BJ (cell line): ENCODE results near the gene RBBP8NL. TPM values are rescaled to one million over a fixed set of nuclear protein-coding genes. Genes with fewer than 3 reads are reported as not detected.

ENCODE experiments used
- CTCF ChIA-PET: fragments of 350-600 bp; formaldehyde crosslinking; extraction: SDS; loops from one replicate; lab custom pipeline; 2021; ENCODE audit warnings: antibody characterized with exemption, inconsistent platforms; lab: Yijun Ruan, JAX
- POLR2A ChIA-PET: fragments of 300-600 bp; sonication (Branson Sonifier 250); formaldehyde crosslinking; extraction: SDS; loops from one replicate; lab custom pipeline; 2021; ENCODE audit warnings: antibody characterized with exemption; lab: Charles Lee
- DNase-seq: peaks from one replicate; pipeline ENCODE4 v3.0.0-alpha.2; 2011; ENCODE audit warnings: low read depth
- H3K27me3 ChIP-seq: 2 replicates; pipeline ENCODE4 v1.6.0; 2011; ENCODE audit warnings: low read length; ENCODE audit not compliant: control insufficient read depth, insufficient read depth
- H3K36me3 ChIP-seq: 2 replicates; pipeline ENCODE4 v1.5.1; 2011; ENCODE audit warnings: low read length; ENCODE audit not compliant: control insufficient read depth, insufficient read depth
- H3K4me3 ChIP-seq: 2 replicates; pipeline ENCODE4 v1.5.1; 2011; ENCODE audit warnings: low read depth, mild to moderate bottlenecking, control low read depth, low read length
- CTCF ChIP-seq: IDR thresholded peaks from 2 replicates; pipeline ENCODE4 v1.5.1; 2011; ENCODE audit warnings: low read depth, mild to moderate bottlenecking, control low read depth, inconsistent platforms, low read length, moderate library complexity; ENCODE audit not compliant: insufficient read depth
- polyA plus RNA-seq: library from polyadenylated mRNA; depleted of rRNA; stranded (reverse); fragments of >200 nt; gene quantifications from 2 replicates; pipeline ENCODE4 v1.2.3, GENCODE V29; 2011

RBBP8NL gene
- polyA plus RNA-seq, 1 experiment, result not detected

GRCh38 chr20:62470001-62470400 is 42.7 kb upstream of the RBBP8NL start:
- peaks cover 13% of the 10 kb centered on the region for H3K27me3 ChIP-seq
- POLR2A ChIA-PET, result no interaction called here
- no peaks in the 10 kb centered on the region for H3K36me3 ChIP-seq
- no peak for TF ChIP-seq CTCF
- H3K4me3 ChIP-seq, result no peak overlapping the region
- CTCF ChIA-PET, result no interaction called here
- DNase-seq, result no peak

- Histone ChIP-seq H3K4me3 (no peak overlapping the region), H3K36me3 (no peaks in the 10 kb centered on the region), H3K27me3 (peaks cover 8% of the 10 kb centered on the region)
- no peak for DNase-seq
- POLR2A ChIA-PET, result no interaction called here
- no peak for TF ChIP-seq CTCF
- CTCF ChIA-PET, result no interaction called here
Observed at GRCh38 chr20:62469352-62469751, 42.0 kb upstream of the RBBP8NL start.

GRCh38 chr20:62466806-62467537 is 39.6 kb upstream of the RBBP8NL start:
- ChIA-PET POLR2A (no interaction called here), CTCF (no interaction called here)
- Histone ChIP-seq H3K36me3 (no peaks in the 10 kb centered on the region), H3K27me3 (peaks cover 6% of the 10 kb centered on the region; the same call in 1 of the 2 replicates), H3K4me3 (no peak overlapping the region)
- DNase-seq, result no peak
- TF ChIP-seq CTCF, result no peak

GRCh38 chr20:62466072-62466760 is 38.9 kb upstream of the RBBP8NL start:
- Histone ChIP-seq H3K36me3 (no peaks in the 10 kb centered on the region), H3K27me3 (peaks cover 6% of the 10 kb centered on the region; the same call in 1 of the 2 replicates), H3K4me3 (no peak overlapping the region)
- no peak for TF ChIP-seq CTCF
- no peak for DNase-seq
- CTCF ChIA-PET, result no interaction called here
- POLR2A ChIA-PET, result no interaction called here

GRCh38 chr20:62464990-62465389 is 37.7 kb upstream of the RBBP8NL start:
- peaks cover 5% of the 10 kb centered on the region; the same call in 1 of the 2 replicates for H3K27me3 ChIP-seq
- no peak for DNase-seq
- POLR2A ChIA-PET, result no interaction called here
- CTCF ChIA-PET, result no interaction called here
- H3K4me3 ChIP-seq, result no peak overlapping the region
- no peak for TF ChIP-seq CTCF
- no peaks in the 10 kb centered on the region for H3K36me3 ChIP-seq
